Natural killer cell (primary cell): ENCODE measurements around the gene ACSL1. TPM values are rescaled to one million over a fixed set of nuclear protein-coding genes. Genes with fewer than 3 reads are reported as not detected.

ENCODE experiments used
- ATAC-seq, 3 donors: fragments of 150-1000 bp in 2 of 3; fragments of 200-7000 bp in 1 of 3; cut with Tn5 transposase; 1 replicate in 1 of 3; 2 replicates in 2 of 3; pipeline ENCODE4 v1.10.0; 2021; ENCODE audit warnings: mild to moderate bottlenecking in 2 of 3, moderate library complexity in 2 of 3
- DNase-seq, 2 donors: peaks; one replicate each; pipeline versions ENCODE4 v3.0.0 to v3.0.0-alpha.2; 2013 to 2021; ENCODE audit warnings: mixed read lengths in 1 of 2
- H3K27ac ChIP-seq: one replicate; pipeline ENCODE4 v1.5.1; 2013; ENCODE audit warnings: mild to moderate bottlenecking, low read length
- H3K27me3 ChIP-seq: one replicate; pipeline ENCODE4 v1.6.1; 2013; ENCODE audit warnings: low read length; ENCODE audit not compliant: control insufficient read depth, insufficient read depth
- H3K36me3 ChIP-seq: one replicate; pipeline ENCODE4 v1.6.1; 2013; ENCODE audit warnings: low read length; ENCODE audit not compliant: control insufficient read depth, insufficient read depth
- H3K4me1 ChIP-seq: one replicate; pipeline ENCODE4 v1.6.1; 2013; ENCODE audit warnings: low read length; ENCODE audit not compliant: control insufficient read depth, insufficient read depth
- H3K4me3 ChIP-seq: one replicate; pipeline ENCODE4 v1.5.1; 2013; ENCODE audit warnings: low read length
- H3K9me3 ChIP-seq: one replicate; pipeline ENCODE4 v1.6.1; 2013; ENCODE audit warnings: low read length; ENCODE audit not compliant: control insufficient read depth, insufficient read depth
- H3K27ac Mint-ChIP-seq, 2 donors: one replicate each; pipeline ENCODE4 v1.8.0; 2022; ENCODE audit warnings: mild to moderate bottlenecking in 2 of 2, mixed read lengths in 2 of 2, moderate library complexity in 1 of 2
- H3K27me3 Mint-ChIP-seq, 2 donors: one replicate each; pipeline ENCODE4 v1.8.0; 2022; ENCODE audit warnings: low read depth in 2 of 2, mixed read lengths in 2 of 2
- H3K36me3 Mint-ChIP-seq: one replicate; pipeline ENCODE4 v1.8.0; 2022; ENCODE audit warnings: mixed read lengths
- H3K4me1 Mint-ChIP-seq, 2 donors: one replicate each; pipeline ENCODE4 v1.8.0; 2022; ENCODE audit warnings: mixed read lengths in 2 of 2
- H3K4me3 Mint-ChIP-seq: one replicate; pipeline ENCODE4 v1.8.0; 2022; ENCODE audit warnings: mild to moderate bottlenecking, moderate library complexity, mixed read lengths
- H3K9me3 Mint-ChIP-seq, 2 donors: one replicate each; pipeline ENCODE4 v1.8.0; 2022; ENCODE audit warnings: mixed read lengths in 2 of 2
- CTCF ChIP-seq: fragments of 200-600 bp; IDR thresholded peaks from one replicate; pipeline ENCODE4 v1.8.0; 2022; ENCODE audit warnings: antibody characterized with exemption
- WGBS: methylation state at CpG from one replicate; pipeline ENCODE4 v1.1.7; 2013; ENCODE audit warnings: missing lambda C conversion rate; ENCODE audit not compliant: insufficient coverage; 5-methylcytosine and 5-hydroxymethylcytosine counted together
- intact Hi-C: fragments of 100-400 bp; cut with micrococcal nuclease; formaldehyde crosslinking; loops from one replicate; pipeline ENCODE4 v1.14.2; 2022
- total RNA-seq, 4 donors: library from RNA; stranded (reverse); fragments of 120-200 nt in 1 of 4; gene quantifications; one replicate each; pipeline versions ENCODE4 v1.2.3 to v1.2.4, GENCODE V29; 2013 to 2022

The ACSL1 gene
- total RNA-seq, 3 donors from 2014 or later (not counting 1 experiment from before 2014, with no cell fraction given), result 13.2 to 43.1 (median 13.3) TPM

- H3K27me3 Mint-ChIP-seq, result no peaks in the 10 kb centered on the region
- ATAC-seq, result no peak
- WGBS, result 97% methylated on average over 18 of the region's 21 CpGs
Measured at GRCh38 chr4:184765473-184766340, 60.1 kb downstream of the ACSL1 start.

GRCh38 chr4:184764601-184765000 lies 61.2 kb downstream of the ACSL1 start:
- Histone ChIP-seq H3K27me3 (no peaks in the 10 kb centered on the region), H3K4me1 (peaks cover 13% of the 10 kb centered on the region), H3K36me3 (peaks cover 24% of the 10 kb centered on the region), H3K4me3 (no peak overlapping the region), H3K27ac (no peak overlapping the region), H3K9me3 (no peaks in the 10 kb centered on the region)
- WGBS, result 98% methylated on average over 4 of the region's 4 CpGs
- no peak overlapping the region for H3K4me3 Mint-ChIP-seq
- intact Hi-C loops, result no loop called here
- ATAC-seq, result no peak
- DNase-seq, result no peak
- peaks cover 7 to 10% of the 10 kb centered on the region in 2 donors for H3K4me1 Mint-ChIP-seq
- H3K27me3 Mint-ChIP-seq, result no peaks in the 10 kb centered on the region
- no peak overlapping the region for H3K27ac Mint-ChIP-seq
- H3K9me3 Mint-ChIP-seq, result no peaks in the 10 kb centered on the region
- peaks cover 7% of the 10 kb centered on the region for H3K36me3 Mint-ChIP-seq
- TF ChIP-seq CTCF, result no peak

More at GRCh38 chr4:184765473-184766340, 60.1 kb downstream of the ACSL1 start:
- DNase-seq, result no peak
- no peaks in the 10 kb centered on the region for H3K9me3 Mint-ChIP-seq
- Histone ChIP-seq H3K9me3 (no peaks in the 10 kb centered on the region), H3K4me1 (peaks cover 13% of the 10 kb centered on the region), H3K4me3 (no peak overlapping the region), H3K36me3 (peaks cover 26% of the 10 kb centered on the region), H3K27me3 (no peaks in the 10 kb centered on the region), H3K27ac (no peak overlapping the region)
- no peak for TF ChIP-seq CTCF
- no peaks in the 10 kb centered on the region for H3K36me3 Mint-ChIP-seq
- peaks cover 7 to 10% of the 10 kb centered on the region in 2 donors for H3K4me1 Mint-ChIP-seq
- no peak overlapping the region for H3K27ac Mint-ChIP-seq
- no peak overlapping the region for H3K4me3 Mint-ChIP-seq
- intact Hi-C loops, result no loop called here

- 97% methylated on average over 13 of the region's 14 CpGs for WGBS
- intact Hi-C loops, result no loop called here
- no peak overlapping the region for H3K4me3 ChIP-seq
- Mint-ChIP-seq H3K4me3 (no peak overlapping the region), H3K4me1 (peaks cover 7 to 10% of the 10 kb centered on the region in 2 donors), H3K27ac (peak overlapping the region in 1 of 2 donors; percentile 84), H3K27me3 (no peaks in the 10 kb centered on the region), H3K36me3 (peaks cover 7% of the 10 kb centered on the region), H3K9me3 (no peaks in the 10 kb centered on the region)
- no peak overlapping the region for H3K27ac ChIP-seq
- no peaks in the 10 kb centered on the region for H3K9me3 ChIP-seq
- DNase-seq (peak in 1 of 2 donors; percentile 20), ATAC-seq (no peak)
- H3K4me1 ChIP-seq, result peaks cover 13% of the 10 kb centered on the region
- peaks cover 20% of the 10 kb centered on the region for H3K36me3 ChIP-seq
- H3K27me3 ChIP-seq, result no peaks in the 10 kb centered on the region
- no peak for TF ChIP-seq CTCF
Measured at GRCh38 chr4:184763150-184763780, 62.5 kb downstream of the ACSL1 start.
